ENCODE results near the gene NAV1.

DNA sequence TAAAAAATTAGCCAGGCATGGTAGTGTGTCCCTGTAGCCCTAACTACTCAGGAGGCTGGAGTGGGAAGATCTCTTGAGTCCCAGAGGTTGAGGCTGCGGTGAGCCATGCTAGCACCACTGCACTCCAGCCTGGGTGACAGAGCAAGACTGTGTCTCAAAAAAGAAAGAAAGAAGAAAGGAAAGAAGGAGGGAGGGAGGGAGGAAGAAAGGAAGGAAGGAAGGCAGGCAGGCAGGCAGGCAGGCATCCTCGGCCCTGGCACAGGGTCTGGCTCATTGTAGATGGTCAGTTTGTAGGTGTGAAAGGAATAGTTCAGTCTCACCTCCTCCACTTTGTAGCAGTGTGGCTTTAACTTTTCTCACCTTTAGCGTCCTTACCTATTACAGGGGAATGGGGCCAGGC lies 25.0 kb downstream of the NAV1 start:
- TF ChIP-seq CTCF (IDR thresholded peaks at IDR 0.05) (no peak), POLR2A (IDR thresholded peaks at IDR 0.05) (no peak)

Measured in esophagus squamous epithelium (tissue), 4 donors.